ENCODE results near the gene DUSP14.
"Not testable (repeated sequence)": the region's sequence is repeated elsewhere in the genome, so short reads cannot be mapped to it uniquely, and the experiment has no call there.

DUSP14 gene

GRCh38 chr17:37483311-37484039, 6.2 kb upstream of the DUSP14 start:
- no peak for FAIRE-seq
- no peak for DNase-seq (ENCODE audit: low spot score)

- FAIRE-seq (no peak), DNase-seq (ENCODE audit: low spot score) (no peak)
These were observed 3.6 kb upstream of the DUSP14 start for GRCh38 chr17:37485938-37486570.

- peak; percentile 94 for DNase-seq (ENCODE audit: low spot score)
- no peak for FAIRE-seq
These were observed 1.6 kb upstream of the DUSP14 start for GRCh38 chr17:37488009-37488604.

GRCh38 chr17:37488607-37489196, 989 bp upstream of the DUSP14 start:
- FAIRE-seq (no peak), DNase-seq (ENCODE audit: low spot score) (peak; percentile 95)

GRCh38 chr17:37490022-37490587, 414 bp downstream of the DUSP14 start:
- FAIRE-seq = no peak
- peak; percentile 14 for DNase-seq (ENCODE audit: low spot score)

GRCh38 chr17:37490638-37491614, 1.2 kb downstream of the DUSP14 start:
- FAIRE-seq (no peak), DNase-seq (ENCODE audit: low spot score) (peak; percentile 85)

GRCh38 chr17:37492167-37492566, 2.5 kb downstream of the DUSP14 start:
- no peak for FAIRE-seq
- no peak for DNase-seq (ENCODE audit: low spot score)

GRCh38 chr17:37493249-37494027, 3.7 kb downstream of the DUSP14 start:
- no peak for FAIRE-seq
- peak; percentile 79 for DNase-seq (ENCODE audit: low spot score)

GRCh38 chr17:37494401-37494831, 4.7 kb downstream of the DUSP14 start:
- no peak for DNase-seq (ENCODE audit: low spot score)
- FAIRE-seq = no peak

- DNase-seq (ENCODE audit: low spot score) = no peak
- FAIRE-seq = no peak
These were observed 5.3 kb downstream of the DUSP14 start for GRCh38 chr17:37494971-37495370.

GRCh38 chr17:37500378-37500777, 10.7 kb downstream of the DUSP14 start:
- DNase-seq (ENCODE audit: low spot score) = no peak
- FAIRE-seq = no peak

- FAIRE-seq (no peak), DNase-seq (ENCODE audit: low spot score) (no peak)
These were observed 12.6 kb downstream of the DUSP14 start for GRCh38 chr17:37502009-37502936.

- DNase-seq (ENCODE audit: low spot score) (no peak), FAIRE-seq (no peak)
These were observed 13.5 kb downstream of the DUSP14 start for GRCh38 chr17:37503148-37503547.

GRCh38 chr17:37505333-37505732, 15.6 kb downstream of the DUSP14 start:
- FAIRE-seq (no peak), DNase-seq (ENCODE audit: low spot score) (no peak)

GRCh38 chr17:37506678-37507077, 17.0 kb downstream of the DUSP14 start:
- no peak for FAIRE-seq
- DNase-seq (ENCODE audit: low spot score) = no peak

GRCh38 chr17:37507111-37507510, 17.4 kb downstream of the DUSP14 start:
- FAIRE-seq (no peak), DNase-seq (ENCODE audit: low spot score) (no peak)

- no peak for FAIRE-seq
These were observed 20.4 kb downstream of the DUSP14 start for GRCh38 chr17:37510056-37510455.

GRCh38 chr17:37511642-37512041, 22.0 kb downstream of the DUSP14 start:
- not testable (repeated sequence) for DNase-seq (ENCODE audit: low spot score); FAIRE-seq

More at GRCh38 chr17:37510056-37510455, 20.4 kb downstream of the DUSP14 start:
- DNase-seq (ENCODE audit: low spot score) = no peak

Measured in RCC 7860 (cell line).